ENCODE measurements around the gene RARG.

RARG gene

GRCh38 chr12:53230108-53230845, 1.7 kb downstream of the RARG start:
- peaks cover 54% of the 10 kb centered on the region for H3K4me1 ChIP-seq (ENCODE audit: insufficient read depth, low read length)
- H3K27me3 ChIP-seq (ENCODE audit: insufficient read depth, low read length) = peaks cover 3% of the 10 kb centered on the region; the same call in 1 of the 2 replicates
- no peak overlapping the region for H3K4me3 ChIP-seq (ENCODE audit: low read length)
- H3K36me3 ChIP-seq (ENCODE audit: insufficient read depth, low read length) = no peaks in the 10 kb centered on the region
- H3K9ac ChIP-seq (ENCODE audit: low read depth, low read length) = no peak overlapping the region
- H3K27ac ChIP-seq (ENCODE audit: low read depth, low read length) = no peak overlapping the region
- 84% methylated on average over 8 of the region's 10 CpGs for WGBS
- H3K9me3 ChIP-seq (ENCODE audit: insufficient read depth, low read depth, low read length) = no peaks in the 10 kb centered on the region

- Histone ChIP-seq H3K9ac (ENCODE audit: low read depth, low read length) (no peak overlapping the region), H3K36me3 (ENCODE audit: insufficient read depth, low read length) (no peaks in the 10 kb centered on the region), H3K27ac (ENCODE audit: low read depth, low read length) (no peak overlapping the region), H3K4me3 (ENCODE audit: low read length) (no peak overlapping the region), H3K4me1 (ENCODE audit: insufficient read depth, low read length) (peaks cover 54% of the 10 kb centered on the region), H3K27me3 (ENCODE audit: insufficient read depth, low read length) (peaks cover 3% of the 10 kb centered on the region; the same call in 1 of the 2 replicates), H3K9me3 (ENCODE audit: insufficient read depth, low read depth, low read length) (no peaks in the 10 kb centered on the region)
- 90% methylated on average over 2 of the region's 2 CpGs for WGBS
Measured at GRCh38 chr12:53229454-53229853, 2.6 kb downstream of the RARG start.

- H3K27ac ChIP-seq (ENCODE audit: low read depth, low read length) = no peak overlapping the region
- peaks cover 3% of the 10 kb centered on the region; the same call in 1 of the 2 replicates for H3K27me3 ChIP-seq (ENCODE audit: insufficient read depth, low read length)
- no peaks in the 10 kb centered on the region for H3K9me3 ChIP-seq (ENCODE audit: insufficient read depth, low read depth, low read length)
- 90% methylated on average over 1 of the region's 1 CpG for WGBS
- H3K9ac ChIP-seq (ENCODE audit: low read depth, low read length) = no peak overlapping the region
- peaks cover 53% of the 10 kb centered on the region for H3K4me1 ChIP-seq (ENCODE audit: insufficient read depth, low read length)
- H3K36me3 ChIP-seq (ENCODE audit: insufficient read depth, low read length) = no peaks in the 10 kb centered on the region
- no peak overlapping the region for H3K4me3 ChIP-seq (ENCODE audit: low read length)
Measured at GRCh38 chr12:53227836-53228235, 4.2 kb downstream of the RARG start.

- H3K9ac ChIP-seq (ENCODE audit: low read depth, low read length) = no peak overlapping the region
- H3K4me3 ChIP-seq (ENCODE audit: low read length) = no peak overlapping the region
- WGBS = 90% methylated on average over 11 of the region's 11 CpGs
- H3K27me3 ChIP-seq (ENCODE audit: insufficient read depth, low read length) = peaks cover 3% of the 10 kb centered on the region; the same call in 1 of the 2 replicates
- H3K27ac ChIP-seq (ENCODE audit: low read depth, low read length) = no peak overlapping the region
- H3K4me1 ChIP-seq (ENCODE audit: insufficient read depth, low read length) = peaks cover 53% of the 10 kb centered on the region
- no peaks in the 10 kb centered on the region for H3K9me3 ChIP-seq (ENCODE audit: insufficient read depth, low read depth, low read length)
- no peaks in the 10 kb centered on the region for H3K36me3 ChIP-seq (ENCODE audit: insufficient read depth, low read length)
Measured at GRCh38 chr12:53227341-53227740, 4.7 kb downstream of the RARG start.

GRCh38 chr12:53226815-53227214, 5.2 kb downstream of the RARG start:
- peaks cover 58% of the 10 kb centered on the region for H3K4me1 ChIP-seq (ENCODE audit: insufficient read depth, low read length)

GRCh38 chr12:53225635-53226424, 6.2 kb downstream of the RARG start:
- Histone ChIP-seq H3K4me3 (ENCODE audit: low read length) (no peak overlapping the region), H3K27me3 (ENCODE audit: insufficient read depth, low read length) (no peaks in the 10 kb centered on the region), H3K36me3 (ENCODE audit: insufficient read depth, low read length) (no peaks in the 10 kb centered on the region), H3K9ac (ENCODE audit: low read depth, low read length) (no peak overlapping the region), H3K9me3 (ENCODE audit: insufficient read depth, low read depth, low read length) (no peaks in the 10 kb centered on the region), H3K4me1 (ENCODE audit: insufficient read depth, low read length) (peaks cover 50% of the 10 kb centered on the region), H3K27ac (ENCODE audit: low read depth, low read length) (no peak overlapping the region)
- WGBS = 85% methylated on average over 10 of the region's 10 CpGs

More at GRCh38 chr12:53226815-53227214, 5.2 kb downstream of the RARG start:
- Histone ChIP-seq H3K9ac (ENCODE audit: low read depth, low read length) (no peak overlapping the region), H3K9me3 (ENCODE audit: insufficient read depth, low read depth, low read length) (no peaks in the 10 kb centered on the region), H3K27ac (ENCODE audit: low read depth, low read length) (no peak overlapping the region), H3K4me3 (ENCODE audit: low read length) (no peak overlapping the region), H3K36me3 (ENCODE audit: insufficient read depth, low read length) (no peaks in the 10 kb centered on the region), H3K27me3 (ENCODE audit: insufficient read depth, low read length) (peaks cover 3% of the 10 kb centered on the region; the same call in 1 of the 2 replicates)
- WGBS = 93% methylated on average over 4 of the region's 4 CpGs

- Histone ChIP-seq H3K4me1 (ENCODE audit: insufficient read depth, low read length) (peaks cover 49% of the 10 kb centered on the region), H3K36me3 (ENCODE audit: insufficient read depth, low read length) (no peaks in the 10 kb centered on the region), H3K9me3 (ENCODE audit: insufficient read depth, low read depth, low read length) (no peaks in the 10 kb centered on the region), H3K9ac (ENCODE audit: low read depth, low read length) (no peak overlapping the region), H3K27ac (ENCODE audit: low read depth, low read length) (no peak overlapping the region), H3K4me3 (ENCODE audit: low read length) (no peak overlapping the region), H3K27me3 (ENCODE audit: insufficient read depth, low read length) (no peaks in the 10 kb centered on the region)
- WGBS = 78% methylated on average over 10 of the region's 10 CpGs
Measured at GRCh38 chr12:53224897-53225634, 6.9 kb downstream of the RARG start.

- Histone ChIP-seq H3K9me3 (ENCODE audit: insufficient read depth, low read depth, low read length) (no peaks in the 10 kb centered on the region), H3K9ac (ENCODE audit: low read depth, low read length) (0 out of 2 replicates have a peak overlapping the region, but pooled peaks have one; percentile 3), H3K27me3 (ENCODE audit: insufficient read depth, low read length) (peaks cover 7% of the 10 kb centered on the region), H3K4me3 (ENCODE audit: low read length) (peak overlapping the region; percentile 26), H3K27ac (ENCODE audit: low read depth, low read length) (no peak overlapping the region; the same call in 1 of the 2 replicates), H3K4me1 (ENCODE audit: insufficient read depth, low read length) (peaks cover 41% of the 10 kb centered on the region), H3K36me3 (ENCODE audit: insufficient read depth, low read length) (no peaks in the 10 kb centered on the region)
- WGBS = 42% methylated on average over 11 of the region's 11 CpGs
Measured at GRCh38 chr12:53224061-53224896, 7.7 kb downstream of the RARG start.

- Histone ChIP-seq H3K27ac (ENCODE audit: low read depth, low read length) (peak overlapping the region; percentile 38; the same call in 1 of the 2 replicates), H3K4me1 (ENCODE audit: insufficient read depth, low read length) (peaks cover 41% of the 10 kb centered on the region), H3K36me3 (ENCODE audit: insufficient read depth, low read length) (no peaks in the 10 kb centered on the region), H3K27me3 (ENCODE audit: insufficient read depth, low read length) (peaks cover 12% of the 10 kb centered on the region), H3K9ac (ENCODE audit: low read depth, low read length) (peak overlapping the region; percentile 3; the same call in 1 of the 2 replicates), H3K4me3 (ENCODE audit: low read length) (peak overlapping the region; percentile 26), H3K9me3 (ENCODE audit: insufficient read depth, low read depth, low read length) (no peaks in the 10 kb centered on the region)
- 8% methylated on average over 15 of the region's 16 CpGs for WGBS
Measured at GRCh38 chr12:53223389-53224060, 8.5 kb downstream of the RARG start.

GRCh38 chr12:53222806-53223261, 9.2 kb downstream of the RARG start:
- no peak overlapping the region; the same call in 1 of the 2 replicates for H3K4me3 ChIP-seq (ENCODE audit: low read length)
- peaks cover 12% of the 10 kb centered on the region for H3K27me3 ChIP-seq (ENCODE audit: insufficient read depth, low read length)
- H3K4me1 ChIP-seq (ENCODE audit: insufficient read depth, low read length) = peaks cover 48% of the 10 kb centered on the region
- no peak overlapping the region; the same call in 1 of the 2 replicates for H3K27ac ChIP-seq (ENCODE audit: low read depth, low read length)
- no peaks in the 10 kb centered on the region for H3K9me3 ChIP-seq (ENCODE audit: insufficient read depth, low read depth, low read length)
- 30% methylated on average over 4 of the region's 4 CpGs for WGBS
- H3K36me3 ChIP-seq (ENCODE audit: insufficient read depth, low read length) = no peaks in the 10 kb centered on the region
- no peak overlapping the region for H3K9ac ChIP-seq (ENCODE audit: low read depth, low read length)
